ENCODE data around the gene CCDC88B.

Gene CCDC88B

DNA sequence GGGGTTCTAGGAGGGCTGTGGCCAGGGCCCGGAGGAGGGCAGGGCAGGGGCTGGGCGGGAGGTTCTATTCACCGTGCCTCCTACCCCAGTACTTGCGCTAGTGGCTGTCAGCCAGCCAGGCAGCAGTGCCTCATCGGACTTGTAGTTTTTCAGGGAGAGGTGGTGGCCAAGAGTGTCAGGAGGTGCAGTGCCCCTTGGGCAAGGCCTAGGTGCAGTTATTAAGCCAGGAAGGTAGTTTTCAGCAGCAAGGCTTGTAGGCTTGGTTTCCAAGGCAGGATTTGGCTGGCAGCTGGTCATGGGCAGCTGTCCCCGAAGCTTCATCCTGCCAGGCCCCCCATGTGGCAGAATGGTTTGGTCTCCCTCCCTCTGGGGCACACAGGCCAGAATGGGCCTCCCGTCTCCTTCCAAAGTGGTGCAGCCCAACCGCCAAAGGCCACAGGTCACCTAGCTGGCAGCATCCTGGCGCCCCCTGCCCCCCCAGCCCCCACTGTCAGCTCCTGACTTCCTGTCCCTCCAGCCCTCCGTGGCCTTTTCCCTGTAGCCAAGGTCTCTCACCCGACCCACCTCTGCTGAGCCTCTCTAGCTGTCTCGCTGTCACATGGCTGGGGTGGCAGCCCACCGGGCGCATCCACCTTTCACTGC is 8.5 kb downstream of the CCDC88B start:
- no peak for DNase-seq

GRCh38 chr11:64349025-64349387 is 9.0 kb downstream of the CCDC88B start:
- no peak for DNase-seq

- DNase-seq, result no peak
These were observed 9.4 kb downstream of the CCDC88B start for GRCh38 chr11:64349404-64349803.

- DNase-seq, result no peak
These were observed 11.2 kb downstream of the CCDC88B start for GRCh38 chr11:64351136-64351631.

GRCh38 chr11:64352099-64352994 is 12.3 kb downstream of the CCDC88B start:
- DNase-seq, result no peak

GRCh38 chr11:64352995-64353714 is 13.2 kb downstream of the CCDC88B start:
- no peak for DNase-seq

DNA sequence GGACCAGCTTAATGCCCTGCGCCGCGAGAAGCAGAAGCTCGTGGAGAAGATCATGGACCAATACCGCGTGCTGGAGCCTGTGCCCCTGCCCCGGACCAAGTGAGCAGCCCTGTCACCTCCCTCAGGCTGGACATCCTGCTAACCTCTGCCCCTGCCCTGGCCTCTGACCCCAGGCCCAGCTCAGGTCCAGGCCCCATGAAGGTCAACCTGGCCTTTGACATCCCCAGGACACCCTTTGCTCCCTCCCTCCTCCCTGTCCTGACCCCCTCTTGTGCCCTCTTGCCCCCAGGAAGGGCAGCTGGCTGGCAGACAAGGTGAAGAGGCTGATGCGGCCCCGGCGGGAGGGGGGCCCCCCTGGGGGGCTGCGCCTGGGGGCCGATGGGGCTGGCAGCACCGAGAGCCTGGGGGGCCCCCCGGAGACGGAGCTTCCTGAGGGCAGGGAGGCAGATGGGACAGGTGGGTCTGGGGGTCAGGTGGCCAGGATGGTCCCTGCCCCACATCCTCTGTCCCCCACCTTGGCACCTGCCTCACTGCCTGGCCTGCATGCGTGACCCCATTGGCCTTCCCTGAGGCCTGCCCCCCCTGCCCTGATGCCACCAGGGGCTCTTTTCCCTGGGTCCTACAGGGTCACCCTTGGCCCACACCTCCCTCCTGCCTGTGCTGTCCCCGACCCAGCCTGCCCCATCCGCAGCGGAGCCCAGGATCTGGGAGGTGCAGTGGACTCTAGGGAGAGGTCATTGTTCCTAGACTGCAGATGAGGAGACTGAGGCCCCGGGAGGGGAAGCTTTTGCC is 13.9 kb downstream of the CCDC88B start:
- no peak for DNase-seq

GRCh38 chr11:64355078-64355940 is 15.3 kb downstream of the CCDC88B start:
- no peak for DNase-seq

DNA sequence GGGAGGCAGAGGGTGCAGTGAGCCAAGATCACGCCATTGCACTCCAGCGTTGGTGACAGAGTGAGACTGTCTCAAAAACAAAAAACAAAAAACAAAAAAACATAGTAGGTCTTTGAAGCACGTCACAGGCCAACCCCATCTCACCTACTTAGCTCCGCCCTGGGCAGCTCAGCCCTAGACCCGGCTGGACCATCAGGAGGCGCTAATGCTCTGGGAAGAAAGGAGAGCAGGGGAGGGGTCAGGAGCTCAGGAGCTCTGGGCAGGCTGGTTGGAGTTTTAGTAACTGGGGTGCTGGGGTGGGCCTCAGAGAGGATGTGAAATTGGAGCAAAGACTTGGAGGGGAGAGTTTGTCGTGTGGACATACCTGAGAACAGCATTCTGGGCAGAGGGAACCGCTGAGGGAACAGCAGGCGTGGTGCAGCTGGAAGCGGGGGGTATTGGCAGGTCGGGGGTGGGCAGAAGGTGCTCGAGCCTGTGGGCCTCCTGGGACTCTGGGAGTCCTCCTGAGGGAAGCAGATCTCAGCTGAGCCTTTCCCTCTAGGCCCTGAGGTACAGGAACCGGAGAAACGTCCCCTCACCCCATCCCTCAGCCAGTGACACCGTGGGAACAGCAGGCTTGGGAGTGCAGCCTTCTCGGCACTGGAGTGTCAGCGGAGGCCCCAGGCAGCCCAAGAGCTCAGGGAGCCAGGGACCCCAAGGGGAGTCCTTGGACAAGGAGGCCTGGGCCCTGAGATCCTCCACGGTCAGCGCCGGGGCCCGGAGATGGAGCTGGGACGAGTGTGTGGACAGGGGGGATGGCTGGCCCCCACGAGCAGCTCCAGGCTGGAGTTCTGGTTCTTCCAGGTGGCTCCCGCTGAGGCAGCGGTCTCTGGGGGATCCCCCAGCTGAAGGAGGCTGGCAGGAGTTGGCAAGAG is 16.8 kb downstream of the CCDC88B start:
- no peak for DNase-seq

DNA sequence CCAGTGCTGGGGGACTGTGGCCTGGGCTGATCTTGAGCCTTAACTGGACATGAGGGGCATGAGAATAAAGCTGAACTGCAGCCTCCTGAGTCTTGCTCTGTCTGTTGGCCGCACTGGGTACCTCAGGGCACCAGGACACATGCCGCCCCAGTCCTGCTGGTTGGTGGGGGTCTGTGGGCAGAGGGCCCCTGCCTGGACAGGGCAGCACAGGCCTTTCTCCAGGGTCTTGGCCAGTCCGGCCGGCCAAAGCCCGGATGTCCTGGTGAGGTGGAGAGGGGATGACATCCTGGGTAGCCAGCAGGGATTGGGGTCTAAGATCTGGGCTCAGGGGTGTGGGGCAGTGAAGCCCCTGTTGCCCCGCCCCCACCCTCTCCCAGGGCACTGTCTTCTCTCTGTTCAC is 17.4 kb downstream of the CCDC88B start:
- DNase-seq, result no peak

- peak; percentile 67 for DNase-seq
These were observed 18.0 kb downstream of the CCDC88B start for GRCh38 chr11:64357904-64358535.

DNA sequence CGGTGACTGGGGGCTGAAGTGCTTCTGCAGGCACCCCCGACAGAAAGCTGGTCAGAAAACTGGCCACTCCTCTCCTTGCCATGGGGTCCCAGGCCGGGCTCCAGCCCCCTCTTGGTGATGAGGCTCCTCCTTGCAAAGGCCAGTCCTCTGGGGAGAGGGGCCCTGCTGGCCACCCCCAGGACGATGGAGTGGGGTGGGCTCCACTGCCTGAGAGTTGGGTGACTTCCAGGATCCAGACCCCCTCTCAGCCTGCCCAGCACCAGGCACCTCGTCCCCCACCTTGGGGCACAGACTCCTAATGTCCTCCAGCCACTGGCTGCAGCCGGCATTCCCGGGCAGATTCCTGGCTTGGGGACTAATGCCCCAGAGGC is 18.5 kb downstream of the CCDC88B start:
- DNase-seq, result no peak

GRCh38 chr11:64358907-64359711 is 19.1 kb downstream of the CCDC88B start, which contains the start of gene RPS6KA4:
TSS of gene RPS6KA4 (plus strand) at chr11:64359162. CDS start at chr11:64359236, 74 bp downstream.
- peak; percentile 70 for DNase-seq

GRCh38 chr11:64359712-64360445 is 19.9 kb downstream of the CCDC88B start:
- DNase-seq, result no peak

GRCh38 chr11:64360448-64360921 is 20.5 kb downstream of the CCDC88B start:
- DNase-seq, result no peak

DNA sequence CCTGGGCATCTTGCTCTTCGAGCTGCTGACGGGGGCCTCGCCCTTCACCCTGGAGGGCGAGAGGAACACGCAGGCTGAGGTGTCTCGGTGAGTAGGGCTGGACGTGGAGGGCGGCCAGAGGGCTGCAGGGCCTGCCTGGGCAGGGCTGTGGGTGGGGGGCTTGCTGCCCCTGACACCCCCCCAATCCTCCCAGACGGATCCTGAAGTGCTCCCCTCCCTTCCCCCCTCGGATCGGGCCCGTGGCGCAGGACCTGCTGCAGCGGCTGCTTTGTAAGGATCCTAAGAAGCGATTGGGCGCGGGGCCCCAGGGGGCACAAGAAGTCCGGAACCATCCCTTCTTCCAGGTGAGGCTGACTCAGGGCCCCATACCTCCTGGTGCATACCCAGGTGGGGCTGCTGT is 21.7 kb downstream of the CCDC88B start:
- no peak for DNase-seq

GRCh38 chr11:64362339-64362738 is 22.3 kb downstream of the CCDC88B start:
- DNase-seq, result no peak

DNA sequence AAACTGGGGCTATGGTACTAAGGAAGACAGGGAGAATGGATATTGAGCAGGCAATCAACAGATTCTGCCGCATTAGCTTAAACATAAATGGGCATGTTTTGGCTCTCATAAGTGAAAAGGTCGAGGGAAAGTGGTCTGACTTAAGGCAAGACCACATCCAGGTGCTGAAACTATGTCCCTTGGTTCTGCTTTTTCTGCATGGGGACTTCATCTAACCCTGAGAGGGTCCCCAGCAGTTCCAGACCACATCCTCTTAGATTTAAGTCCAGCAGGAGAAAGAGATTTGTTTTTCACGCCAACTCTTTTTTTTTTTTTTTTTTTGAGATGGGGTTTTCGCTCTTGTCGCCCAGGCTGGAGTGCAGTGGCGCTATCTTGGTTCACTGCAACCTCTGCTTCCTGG is 24.4 kb downstream of the CCDC88B start:
- no peak for DNase-seq

All from activated CD4-positive, CD25-positive, alpha-beta regulatory T cell treated with anti-CD3 and anti-CD28 coated beads, Interleukin-2, amount 50 U/mL, for 72 hours (primary cell).